DMS53 treated with DMSO at 0.1 percent for 48 hours (cell line): ENCODE measurements around the gene CLDN3.

Source experiments
- DNase-seq: peaks from one replicate; lab custom pipeline; 2025; ENCODE audit not compliant: unreplicated experiment; lab: John Stamatoyannopoulos, UW

CLDN3 gene

DNA sequence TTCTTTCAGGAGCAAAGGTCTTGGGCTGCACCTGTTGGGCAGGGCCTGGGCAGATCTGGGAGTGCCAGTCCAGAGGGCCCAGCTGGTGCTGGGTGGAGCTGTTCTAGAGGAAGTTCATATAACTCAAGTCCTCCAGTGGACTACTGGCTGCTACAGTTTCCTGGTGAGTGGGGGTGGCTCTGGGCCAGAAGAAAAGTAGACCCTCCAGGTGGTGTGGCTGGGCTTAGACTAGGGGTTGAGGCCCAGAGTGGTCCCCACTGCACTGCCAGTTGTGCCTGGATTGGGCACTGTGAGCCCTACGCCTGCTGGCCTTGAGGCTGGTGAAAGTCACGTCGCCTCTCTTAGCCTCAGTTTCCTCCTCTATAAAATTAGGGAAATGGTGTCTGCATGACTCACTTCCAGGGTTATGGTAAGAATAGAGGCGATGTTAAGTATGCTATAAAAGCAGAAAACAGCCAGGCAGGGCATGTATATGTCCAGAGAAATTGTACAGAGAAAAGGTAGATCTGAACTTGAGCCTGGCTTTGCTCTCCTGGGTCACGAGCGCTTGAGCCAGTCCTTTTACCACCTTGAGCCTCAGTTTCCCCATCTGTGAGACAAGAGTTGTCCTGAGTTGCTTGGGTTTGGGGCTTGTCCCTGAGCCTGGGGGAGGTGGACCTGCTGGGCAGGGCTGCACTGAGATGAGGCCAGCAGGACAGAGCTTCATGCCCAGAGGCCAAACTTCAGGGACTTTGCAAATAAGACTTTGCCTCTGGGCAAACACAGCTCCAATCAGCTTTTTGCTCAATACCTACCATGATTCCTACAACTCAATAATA lies 3.8 kb upstream of the CLDN3 start:
- DNase-seq: no peak

DNA sequence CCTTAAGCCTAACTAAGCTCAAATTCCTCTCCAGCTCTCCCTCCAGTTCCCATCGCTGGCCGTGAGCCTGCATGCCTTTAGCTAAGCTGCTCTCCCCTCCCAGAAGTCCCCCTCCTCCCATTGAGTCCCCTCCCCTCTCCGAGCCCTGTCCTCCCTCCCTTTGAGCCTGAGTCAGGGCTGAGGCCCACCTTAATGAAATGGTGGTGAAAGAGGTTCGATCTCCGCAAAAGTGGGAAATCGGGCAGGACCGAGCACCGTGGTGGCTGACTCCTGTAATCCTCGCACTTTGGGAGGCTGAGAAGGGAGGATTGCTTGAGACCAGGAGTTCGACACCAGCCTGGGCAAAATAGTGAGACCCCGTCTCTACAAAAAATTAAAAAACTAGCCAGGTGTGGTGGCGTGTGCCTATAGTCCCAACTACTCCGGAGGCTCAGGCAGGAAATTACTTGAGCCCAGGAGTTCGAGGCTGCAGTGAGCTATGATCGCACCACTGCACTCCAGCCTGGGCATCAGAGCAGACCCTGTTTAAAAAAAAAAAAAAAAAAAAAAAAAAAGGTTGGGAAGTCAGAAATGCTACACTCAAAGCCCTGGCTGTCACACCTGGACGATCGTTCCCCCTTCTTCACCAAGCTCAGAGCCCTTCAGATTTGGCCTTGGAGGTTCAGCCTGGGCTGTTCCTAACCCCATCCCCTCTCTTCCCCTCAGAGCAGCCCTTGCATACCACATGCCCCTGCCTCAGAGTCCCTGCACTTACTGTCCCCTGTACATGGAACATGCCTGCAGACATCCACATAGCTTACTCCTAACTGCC lies 995 bp upstream of the CLDN3 start:
- no peak for DNase-seq

DNA sequence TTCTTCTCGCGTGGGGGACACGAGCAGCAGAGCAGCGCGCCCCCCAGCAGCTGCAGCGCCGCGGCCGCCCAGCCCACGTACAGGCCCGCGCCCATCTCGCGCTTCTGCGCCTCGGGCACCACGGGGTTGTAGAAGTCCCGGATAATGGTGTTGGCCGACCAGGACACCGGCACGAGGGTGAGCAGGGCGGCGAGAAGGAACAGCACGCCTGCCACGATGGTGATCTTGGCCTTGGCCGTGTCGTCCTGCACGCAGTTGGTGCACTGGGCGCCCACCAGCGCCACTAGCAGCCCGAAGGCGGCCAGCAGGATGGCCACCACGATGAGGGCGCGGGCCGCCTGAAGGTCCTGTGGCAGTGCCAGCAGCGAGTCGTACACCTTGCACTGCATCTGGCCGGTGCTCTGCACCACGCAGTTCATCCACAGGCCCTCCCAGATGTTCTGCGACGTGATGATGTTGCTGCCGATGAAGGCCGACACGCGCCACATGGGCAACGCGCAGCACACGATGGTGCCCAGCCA lies 529 bp downstream of the CLDN3 start:
- peak; percentile 63 for DNase-seq

DNA sequence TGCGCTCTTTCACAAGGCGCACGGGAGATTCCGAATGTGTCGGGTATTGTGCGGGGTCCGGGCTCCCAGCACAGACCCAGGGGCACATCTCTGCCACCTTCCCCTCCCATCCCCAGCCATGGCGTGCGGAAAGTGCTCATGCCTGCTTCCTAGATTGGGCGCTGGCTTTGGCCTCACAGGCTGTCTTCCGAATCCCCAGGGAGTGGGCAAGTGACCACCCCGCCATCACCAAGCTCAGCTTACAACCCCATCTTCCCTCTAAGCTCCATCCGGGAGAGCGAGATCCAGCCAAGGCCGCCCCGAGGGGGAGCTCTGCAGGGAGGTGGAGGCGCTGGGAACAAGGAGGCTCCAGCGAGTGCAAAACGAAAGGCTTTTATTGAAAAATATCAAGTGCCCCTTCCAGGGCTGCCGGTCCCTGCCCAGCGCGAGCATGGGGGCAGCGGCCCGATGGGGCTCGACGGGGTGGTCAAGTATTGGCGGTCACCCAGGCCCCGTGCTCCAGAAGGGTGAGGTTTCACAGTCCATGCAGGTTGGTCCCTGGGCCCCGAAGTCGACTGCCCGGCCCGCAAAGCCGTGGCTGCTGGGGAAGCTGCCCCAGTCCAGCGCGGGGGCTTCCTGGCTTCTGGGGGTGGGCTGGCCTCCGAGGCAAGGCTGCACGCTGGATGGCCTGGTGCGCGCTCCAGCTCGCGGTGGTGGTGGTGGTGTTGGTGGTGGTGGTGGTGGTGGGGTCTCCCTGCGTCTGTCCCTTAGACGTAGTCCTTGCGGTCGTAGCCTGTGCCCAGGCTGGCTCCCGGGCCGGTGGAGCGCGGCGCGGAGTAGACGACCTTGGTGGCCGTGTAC lies 1.2 kb downstream of the CLDN3 start:
- no peak for DNase-seq

DNA sequence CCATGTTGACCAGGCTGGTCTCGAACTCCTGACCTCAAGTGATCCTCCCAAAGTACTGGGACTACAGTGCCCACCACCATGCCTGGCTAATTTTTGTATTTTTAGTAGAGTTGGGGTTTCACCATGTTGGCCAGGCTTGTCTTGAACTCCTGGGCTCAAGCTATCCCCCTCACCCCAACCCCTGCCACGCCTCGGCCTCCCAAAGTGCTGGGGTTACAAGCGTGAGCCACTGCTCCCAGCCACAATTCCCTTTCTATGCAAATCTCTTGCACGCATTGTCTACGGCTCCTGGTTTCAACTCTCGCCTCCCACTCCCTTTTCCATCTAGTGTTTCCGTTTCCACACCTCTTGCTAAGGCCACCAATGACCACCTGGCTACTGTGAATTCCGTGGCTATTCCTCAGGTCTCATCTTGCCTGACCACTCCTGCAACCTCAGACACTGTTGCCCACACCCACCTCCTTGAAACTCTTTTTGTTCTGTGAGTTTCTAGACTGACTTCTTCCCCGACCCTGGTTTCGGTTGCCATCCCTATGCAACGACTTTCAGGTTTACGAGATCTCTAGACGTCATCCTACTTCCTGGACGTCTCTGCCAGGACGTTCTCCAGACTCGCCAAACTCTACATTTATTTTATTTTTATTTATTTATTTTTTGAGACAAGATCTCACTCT lies 3.4 kb downstream of the CLDN3 start:
- no peak for DNase-seq

DNA sequence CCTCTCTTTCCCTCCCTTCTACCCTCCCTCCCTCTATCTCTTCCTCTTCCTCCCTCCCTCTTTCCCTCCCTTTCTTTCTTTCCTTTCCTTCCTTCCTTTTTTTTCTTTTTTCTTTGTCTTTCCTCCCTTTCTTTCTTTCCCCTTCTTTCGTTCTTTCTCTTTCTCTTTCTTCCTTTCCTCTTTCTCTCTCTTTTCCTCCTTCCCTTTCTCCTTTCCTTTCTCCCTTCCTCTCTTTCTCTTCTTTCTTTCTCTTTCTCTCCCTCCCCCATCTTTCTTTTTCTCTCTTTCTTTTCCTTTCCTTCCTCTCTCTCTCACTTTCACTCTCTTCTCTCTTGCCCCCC lies 7.4 kb downstream of the CLDN3 start:
- no peak for DNase-seq

DNA sequence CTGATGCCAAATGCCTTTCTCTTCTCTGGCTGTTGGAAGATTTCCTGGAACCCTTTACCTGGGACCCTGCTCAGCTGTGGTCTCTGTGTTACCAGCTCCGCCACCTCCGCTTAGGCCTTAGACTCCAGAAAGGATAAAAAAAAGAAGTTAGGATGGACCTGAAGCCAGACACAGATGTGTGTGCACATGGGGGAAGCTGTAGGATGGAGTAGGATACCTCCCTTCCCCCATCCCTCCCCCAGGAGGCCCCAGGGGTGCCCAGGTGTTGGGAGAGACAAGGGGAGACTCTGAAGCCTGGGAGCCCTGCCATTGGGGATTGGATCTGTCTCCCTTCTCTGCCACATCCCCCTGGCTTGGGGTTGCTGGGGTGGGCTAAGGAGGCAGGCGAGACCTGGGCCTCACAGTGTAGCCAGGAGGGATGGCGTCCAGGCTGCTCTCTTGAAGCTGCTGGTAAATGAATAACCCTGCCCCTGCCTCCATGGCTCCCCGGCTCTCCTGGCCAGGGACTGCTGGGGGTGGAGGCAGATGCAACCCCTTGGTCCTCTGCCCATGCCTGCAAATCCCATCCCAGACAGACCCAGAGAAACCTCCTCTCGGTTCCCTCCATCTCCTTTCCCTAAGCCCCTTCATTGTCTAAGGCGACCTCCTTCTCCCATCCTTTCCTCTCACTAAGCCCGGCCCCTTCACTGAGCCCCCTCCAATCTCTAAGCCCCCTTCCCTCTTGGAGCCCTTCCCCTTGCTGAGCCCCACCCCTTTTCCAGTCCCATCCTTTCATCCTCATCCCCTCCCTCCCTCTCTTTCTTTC lies 8.0 kb downstream of the CLDN3 start:
- peak; percentile 35 for DNase-seq

DNA sequence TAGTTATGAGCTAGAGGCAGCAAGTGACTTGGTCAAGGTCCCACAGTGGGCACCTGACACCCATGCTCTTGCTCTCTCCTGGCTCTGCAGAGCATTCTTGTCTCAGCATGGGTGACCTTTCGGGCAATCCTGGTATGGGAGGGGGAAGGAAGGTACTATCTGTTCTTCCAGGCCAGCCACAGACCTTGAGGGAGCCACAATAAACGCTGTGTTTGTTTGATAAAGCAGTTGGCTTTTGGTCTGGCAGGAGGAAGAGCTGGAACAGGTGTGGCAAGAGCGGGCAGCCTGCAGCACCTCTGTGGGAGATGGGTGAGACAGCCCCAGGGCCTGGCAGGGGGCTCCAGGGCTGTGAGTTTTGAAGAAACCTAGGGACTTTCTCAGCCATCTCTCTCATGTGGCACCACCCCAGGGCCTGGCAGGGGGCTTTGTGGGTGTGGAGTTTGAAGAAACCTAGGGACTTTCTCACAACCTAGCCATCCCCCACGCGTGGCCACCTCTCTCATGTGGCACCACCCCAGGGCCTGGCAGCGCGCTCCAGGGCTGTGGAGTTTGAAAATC lies 11.4 kb downstream of the CLDN3 start:
- no peak for DNase-seq

DNA sequence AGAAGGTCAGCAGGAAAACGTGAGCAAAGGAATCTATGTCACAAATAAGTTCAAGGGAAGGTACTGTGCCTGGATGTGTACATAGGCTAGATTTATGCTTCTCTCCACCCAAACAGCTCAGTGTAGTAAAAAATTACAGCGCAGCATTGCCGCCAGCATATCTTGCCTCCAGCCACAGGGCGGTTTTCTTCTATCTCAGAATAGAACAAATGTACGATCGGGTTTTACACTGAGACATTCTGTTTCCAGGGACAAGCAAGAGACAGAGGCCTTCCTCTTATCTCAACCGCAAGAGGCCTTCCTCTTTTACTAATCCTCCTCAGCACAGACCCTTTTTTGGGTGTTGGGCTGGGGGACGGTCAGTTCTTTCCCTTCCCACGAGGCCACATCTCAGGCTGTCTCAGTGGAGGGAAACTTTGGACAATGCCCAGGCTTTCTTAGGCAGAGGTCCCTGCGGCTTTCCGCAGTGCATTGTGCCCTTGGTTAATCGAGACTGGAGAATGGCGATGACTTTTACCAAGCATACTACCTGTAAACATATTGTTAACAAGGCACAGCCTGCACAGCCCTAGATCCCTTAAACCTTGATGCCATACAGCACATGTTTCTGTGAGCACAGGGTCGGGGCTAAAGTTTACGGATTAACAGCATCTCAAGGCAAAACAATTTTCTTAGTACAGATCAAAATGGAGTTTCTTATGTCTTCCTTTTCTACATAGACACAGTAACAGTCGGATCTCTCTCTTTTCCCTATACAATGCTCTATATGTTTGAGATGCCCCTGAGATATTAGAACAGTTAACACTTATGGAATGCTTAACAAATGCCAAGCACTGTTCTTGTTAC lies 19.9 kb downstream of the CLDN3 start:
- DNase-seq: no peak

DNA sequence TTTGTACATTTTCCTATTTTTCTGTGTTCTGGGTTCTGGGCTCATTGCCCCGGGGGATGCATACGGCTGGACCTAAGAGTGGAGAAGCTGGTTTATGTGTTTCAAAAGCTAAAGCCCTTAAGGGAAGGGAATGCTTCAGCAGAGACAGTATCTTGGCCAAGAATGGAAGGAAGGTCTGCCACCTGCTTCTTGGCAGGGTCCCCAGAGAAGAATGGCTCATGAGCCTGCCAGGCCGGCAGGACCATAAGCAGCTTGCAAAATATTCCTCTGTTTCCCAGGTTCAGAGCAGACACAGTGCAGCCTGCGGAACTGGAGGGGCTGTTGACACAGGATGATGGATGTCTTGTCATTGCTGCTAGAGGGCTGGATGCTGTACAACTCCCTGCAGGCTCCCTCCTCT lies 23.7 kb downstream of the CLDN3 start:
- no peak for DNase-seq

DNA sequence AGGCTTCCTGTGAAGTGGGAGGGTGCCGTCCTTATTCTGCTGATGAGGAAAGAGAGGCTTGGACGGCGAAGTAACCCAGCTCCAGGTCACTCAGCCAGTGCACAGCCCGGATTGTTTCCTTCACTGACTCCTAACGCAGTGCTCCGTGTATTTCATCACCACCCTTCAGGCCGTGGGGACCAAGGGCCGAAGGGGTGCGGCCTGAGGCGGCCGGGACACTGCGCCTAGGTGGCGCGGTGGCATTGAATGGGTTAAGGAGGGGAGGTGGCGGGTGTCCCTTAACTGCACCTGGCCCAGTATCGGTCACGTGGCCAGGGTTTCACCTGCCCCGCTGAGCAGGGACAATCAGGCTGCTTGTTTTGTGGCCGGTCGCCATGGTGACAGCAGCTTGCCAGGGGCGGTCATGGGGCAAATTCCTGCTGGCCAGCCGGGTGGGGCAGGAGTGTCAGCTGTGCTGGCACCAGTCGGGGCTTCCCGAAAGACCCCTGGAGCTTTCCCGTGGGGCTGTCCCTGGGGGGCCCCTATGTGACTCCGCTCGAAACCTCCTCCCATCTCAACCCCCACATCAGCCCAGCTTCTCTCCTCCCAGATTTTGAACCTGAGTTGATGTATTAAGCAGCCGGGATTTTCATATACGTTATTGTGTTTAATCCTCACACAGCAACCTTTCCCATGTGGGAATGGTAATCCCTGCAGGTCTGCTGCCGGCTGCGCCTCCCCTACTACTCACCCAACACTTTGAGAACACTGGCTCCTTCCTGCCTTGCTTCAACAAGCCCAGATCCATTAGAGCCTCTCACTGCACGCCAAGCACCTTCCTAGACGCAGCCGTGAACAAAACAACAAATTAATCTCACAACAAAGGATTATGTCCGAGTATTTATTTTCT lies 27.1 kb downstream of the CLDN3 start:
- peak; percentile 97 for DNase-seq

DNA sequence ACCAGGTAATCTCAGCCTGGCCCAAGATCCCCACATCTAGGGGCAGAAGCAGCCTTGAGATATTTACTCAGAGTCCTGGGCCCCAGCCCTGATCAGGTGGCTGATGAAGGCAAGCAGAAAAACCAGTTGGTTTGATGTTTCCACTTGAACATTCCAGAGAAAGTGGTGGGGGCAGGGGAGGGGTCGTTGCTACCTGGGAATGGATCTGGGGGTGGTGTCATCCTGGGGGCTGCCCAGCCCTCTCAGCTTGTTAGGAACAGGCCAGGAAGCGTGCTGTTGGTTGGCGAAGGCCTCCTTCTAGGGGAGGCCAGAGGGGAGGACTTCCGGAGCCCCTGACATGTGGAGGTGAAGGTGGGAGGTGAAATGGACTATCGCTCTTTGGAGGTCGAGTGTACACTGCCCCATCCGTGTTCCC lies 27.7 kb downstream of the CLDN3 start:
- peak; percentile 85 for DNase-seq

DNA sequence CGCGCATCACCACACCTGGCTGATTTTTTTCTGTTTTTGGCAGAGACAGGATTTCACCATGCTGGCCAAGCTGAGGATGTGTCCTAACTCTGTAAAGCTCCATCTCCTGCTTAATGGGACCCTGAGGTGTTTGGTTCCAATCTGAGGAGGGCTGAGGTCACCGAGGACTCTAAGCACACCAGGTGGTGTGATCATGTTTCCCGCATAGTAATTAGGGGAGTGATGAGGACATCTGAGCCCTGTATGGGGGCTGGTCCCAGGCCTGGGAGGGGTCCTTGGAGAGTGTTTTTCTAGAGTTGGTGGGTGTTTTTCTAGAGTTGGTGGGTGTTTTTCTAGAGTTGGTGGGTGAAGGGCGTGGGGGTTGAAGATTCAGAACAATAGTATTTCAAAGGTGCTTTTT lies 28.5 kb downstream of the CLDN3 start:
- DNase-seq: peak; percentile 86

DNA sequence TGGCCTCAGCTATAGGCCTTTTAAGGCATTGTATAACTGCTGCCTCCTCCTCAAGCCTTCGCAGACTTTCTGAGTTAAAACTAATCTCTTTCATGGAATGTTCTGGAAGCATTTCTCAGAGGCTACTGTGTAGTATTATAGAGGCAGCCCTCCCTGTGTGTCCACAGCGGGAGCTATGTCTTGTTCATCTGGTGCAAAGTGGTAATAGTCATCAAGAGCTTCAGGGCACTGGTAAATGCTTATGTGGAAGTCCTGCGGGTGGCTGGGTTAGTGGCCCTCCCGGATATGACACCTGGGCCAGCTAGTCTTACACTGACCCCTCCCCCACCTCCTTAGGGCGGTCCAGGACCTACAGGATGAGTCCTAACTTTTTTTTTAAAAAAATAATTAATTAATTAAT lies 29.3 kb downstream of the CLDN3 start:
- DNase-seq: peak; percentile 16

DNA sequence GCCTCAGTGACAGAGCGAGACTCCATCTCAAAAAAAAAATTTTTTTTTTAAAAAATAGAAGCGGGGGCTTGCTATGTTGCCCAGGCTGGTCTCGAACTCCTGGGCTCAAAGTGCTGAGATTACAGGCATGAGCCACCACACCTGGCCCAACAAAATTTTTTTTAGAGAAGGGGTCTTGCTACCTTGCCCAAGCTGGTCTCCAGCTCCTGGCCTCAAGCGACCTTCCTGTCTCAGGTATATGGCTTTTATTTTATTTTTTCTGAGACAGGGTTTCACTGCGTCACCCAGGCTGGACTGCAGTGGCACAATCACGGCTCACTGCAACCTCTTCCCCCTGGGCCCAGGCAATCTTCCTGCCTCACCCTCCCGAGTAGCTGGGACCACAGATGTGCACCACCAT lies 29.9 kb downstream of the CLDN3 start:
- no peak for DNase-seq

DNA sequence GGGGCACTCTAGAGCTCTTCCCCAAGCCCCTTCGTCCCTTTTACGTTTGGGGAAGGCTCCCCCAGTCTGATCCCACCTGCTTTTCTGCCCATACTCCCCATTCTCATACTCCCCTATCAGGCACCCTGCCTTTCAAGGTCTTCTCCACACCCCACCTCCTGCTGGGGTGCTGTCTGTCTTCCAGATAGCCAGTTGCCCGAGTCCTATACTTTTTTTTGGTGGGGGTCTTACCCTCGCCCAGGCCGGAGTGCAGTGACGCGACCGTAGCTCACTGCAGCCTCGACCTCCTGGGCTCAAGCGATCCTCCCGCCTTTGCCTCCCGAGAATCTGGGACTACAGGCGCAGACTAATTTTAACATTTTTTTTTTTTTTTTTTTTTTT lies 30.7 kb downstream of the CLDN3 start:
- no peak for DNase-seq

DNA sequence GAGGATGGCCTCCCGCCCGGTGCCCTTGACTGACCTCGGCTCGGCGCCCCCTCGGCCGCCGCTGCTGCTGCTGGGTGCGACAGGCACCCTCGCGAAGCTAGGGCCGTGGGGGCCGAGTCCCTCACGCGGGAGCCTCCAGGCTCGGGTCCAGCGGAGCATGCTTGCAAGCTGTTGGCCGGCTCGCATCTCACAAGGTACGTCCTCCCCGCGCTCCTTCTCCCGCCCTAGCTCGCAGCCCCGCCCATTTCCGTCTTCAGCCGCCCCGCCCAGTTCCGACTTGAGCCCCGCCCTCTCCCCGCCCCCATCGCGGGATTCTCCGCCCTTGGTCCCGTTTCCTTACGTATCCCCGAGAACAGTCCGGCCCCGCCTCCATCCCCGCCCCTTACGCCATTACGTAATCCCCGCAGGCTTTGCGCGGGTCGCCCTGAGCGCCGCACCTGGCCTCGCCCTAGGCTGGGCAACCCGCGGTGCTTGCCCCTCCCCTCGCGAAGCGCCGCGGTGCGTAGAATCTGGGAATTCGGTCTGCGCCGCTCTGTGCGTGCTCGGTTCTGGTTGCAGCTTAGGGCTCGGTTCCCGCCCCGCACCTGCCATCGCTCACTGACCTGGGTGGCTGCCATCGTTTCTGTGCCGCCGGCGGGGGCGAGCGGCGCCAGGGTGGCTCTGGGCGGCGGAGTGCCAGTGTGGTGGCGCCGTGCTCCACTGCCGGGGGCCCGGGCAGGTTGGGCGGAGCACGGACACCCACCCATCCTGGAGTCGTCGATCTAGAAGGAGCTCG lies 31.3 kb downstream of the CLDN3 start, which contains the start of gene ABHD11:
Gene ABHD11 (minus strand): TSS at position 191 of the 775 bp plus-strand sequence. CDS start 32 bp downstream, at position 159.
- DNase-seq: peak; percentile 99
